C4-2B (cell line): Measurements from ENCODE around the gene ING5.

Experiments
- H3K27ac ChIP-seq: fragments of 450-650 bp; 2 replicates; pipeline ENCODE4 v1.5.1; 2017
- ZFX ChIP-seq: fragments of 450-650 bp; IDR thresholded peaks from 2 replicates; pipeline ENCODE4 v1.6.1; 2017
- TF ChIP-seq, protein P1 (sequence below): fragments of 450-650 bp; conservative IDR thresholded peaks from 2 replicates; pipeline ENCODE4 v1.5.1; 2017; ENCODE audit warnings: mild to moderate bottlenecking

Gene ING5

DNA sequence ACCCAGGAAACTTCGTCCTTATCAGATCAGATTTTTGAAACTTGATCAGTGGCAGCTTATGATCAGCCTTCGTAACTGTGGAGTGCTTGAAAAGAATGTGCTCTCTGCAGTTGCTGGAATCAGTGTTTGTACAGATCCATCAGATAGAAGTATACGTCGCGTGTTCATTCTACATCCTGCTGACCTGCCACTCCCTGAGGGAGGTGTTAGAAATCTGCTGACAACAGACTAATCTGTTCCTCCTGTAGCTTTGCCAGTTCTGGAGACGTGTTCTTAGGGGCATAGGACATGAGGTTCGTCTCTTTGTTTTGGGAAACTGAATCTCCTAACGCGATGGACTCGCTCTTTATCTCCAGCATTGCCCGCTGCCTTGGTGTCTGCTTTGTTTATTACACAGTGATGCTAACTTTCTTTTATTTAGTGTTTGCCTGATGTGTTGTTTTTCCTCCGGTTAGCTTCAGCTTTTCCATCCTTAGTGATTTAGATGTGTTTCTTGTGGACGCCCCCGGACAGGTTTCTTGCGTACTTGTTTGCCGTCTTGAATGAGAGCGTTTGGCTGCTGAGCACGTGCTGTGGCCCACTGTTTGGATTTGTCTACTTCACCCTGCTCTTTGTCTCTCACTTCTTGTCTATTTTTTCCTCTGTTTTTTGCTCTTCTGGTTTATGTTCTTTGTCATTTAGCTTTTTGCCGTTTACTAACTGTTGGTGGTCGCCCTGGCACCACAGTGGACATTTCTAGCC is 57.4 kb downstream of the ING5 start:
- peak overlapping the region; percentile 61 for H3K27ac ChIP-seq
- TF ChIP-seq, protein P1, sequence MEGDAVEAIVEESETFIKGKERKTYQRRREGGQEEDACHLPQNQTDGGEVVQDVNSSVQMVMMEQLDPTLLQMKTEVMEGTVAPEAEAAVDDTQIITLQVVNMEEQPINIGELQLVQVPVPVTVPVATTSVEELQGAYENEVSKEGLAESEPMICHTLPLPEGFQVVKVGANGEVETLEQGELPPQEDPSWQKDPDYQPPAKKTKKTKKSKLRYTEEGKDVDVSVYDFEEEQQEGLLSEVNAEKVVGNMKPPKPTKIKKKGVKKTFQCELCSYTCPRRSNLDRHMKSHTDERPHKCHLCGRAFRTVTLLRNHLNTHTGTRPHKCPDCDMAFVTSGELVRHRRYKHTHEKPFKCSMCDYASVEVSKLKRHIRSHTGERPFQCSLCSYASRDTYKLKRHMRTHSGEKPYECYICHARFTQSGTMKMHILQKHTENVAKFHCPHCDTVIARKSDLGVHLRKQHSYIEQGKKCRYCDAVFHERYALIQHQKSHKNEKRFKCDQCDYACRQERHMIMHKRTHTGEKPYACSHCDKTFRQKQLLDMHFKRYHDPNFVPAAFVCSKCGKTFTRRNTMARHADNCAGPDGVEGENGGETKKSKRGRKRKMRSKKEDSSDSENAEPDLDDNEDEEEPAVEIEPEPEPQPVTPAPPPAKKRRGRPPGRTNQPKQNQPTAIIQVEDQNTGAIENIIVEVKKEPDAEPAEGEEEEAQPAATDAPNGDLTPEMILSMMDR, result no peak
- no peak for TF ChIP-seq ZFX

DNA sequence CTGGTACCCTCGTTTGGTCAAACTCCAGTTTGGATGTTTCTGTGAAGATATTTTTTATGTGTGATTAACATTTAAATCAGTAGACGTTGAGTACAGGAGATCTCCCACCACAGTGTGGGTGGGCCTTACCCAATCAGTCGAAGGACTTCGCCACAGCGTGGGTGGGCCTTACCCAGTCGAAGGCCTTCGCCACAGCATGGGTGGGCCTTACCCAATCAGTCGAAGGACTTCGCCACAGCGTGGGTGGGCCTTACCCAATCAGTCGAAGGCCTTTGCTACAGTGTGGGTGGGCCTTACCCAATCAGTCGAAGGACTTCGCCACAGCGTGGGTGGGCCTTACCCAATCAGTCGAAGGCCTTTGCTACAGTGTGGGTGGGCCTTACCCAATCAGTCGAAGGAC is 58.1 kb downstream of the ING5 start:
- peak overlapping the region; percentile 61; the same call in 1 of the 2 replicates for H3K27ac ChIP-seq

DNA sequence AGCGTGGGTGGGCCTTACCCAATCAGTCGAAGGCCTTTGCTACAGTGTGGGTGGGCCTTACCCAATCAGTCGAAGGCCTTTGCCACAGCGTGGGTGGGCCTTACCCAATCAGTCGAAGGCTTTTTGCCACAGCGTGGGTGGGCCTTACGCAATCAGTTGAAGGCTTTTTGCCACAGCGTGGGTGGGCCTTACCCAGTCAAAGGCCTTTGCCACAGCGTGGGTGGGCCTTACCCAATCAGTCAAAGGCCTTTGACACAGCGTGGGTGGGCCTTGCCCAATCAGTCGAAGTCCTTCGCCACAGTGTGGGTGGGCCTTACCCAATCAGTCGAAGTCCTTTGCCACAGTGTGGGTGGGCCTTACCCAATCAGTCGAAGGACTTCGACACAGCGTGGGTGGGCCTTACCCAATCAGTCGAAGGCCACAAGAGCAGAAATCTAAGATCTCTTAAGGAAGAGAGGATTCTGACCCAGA is 58.5 kb downstream of the ING5 start:
- no peak overlapping the region for H3K27ac ChIP-seq
- no peak for TF ChIP-seq ZFX
- TF ChIP-seq, protein P1, result no peak

DNA sequence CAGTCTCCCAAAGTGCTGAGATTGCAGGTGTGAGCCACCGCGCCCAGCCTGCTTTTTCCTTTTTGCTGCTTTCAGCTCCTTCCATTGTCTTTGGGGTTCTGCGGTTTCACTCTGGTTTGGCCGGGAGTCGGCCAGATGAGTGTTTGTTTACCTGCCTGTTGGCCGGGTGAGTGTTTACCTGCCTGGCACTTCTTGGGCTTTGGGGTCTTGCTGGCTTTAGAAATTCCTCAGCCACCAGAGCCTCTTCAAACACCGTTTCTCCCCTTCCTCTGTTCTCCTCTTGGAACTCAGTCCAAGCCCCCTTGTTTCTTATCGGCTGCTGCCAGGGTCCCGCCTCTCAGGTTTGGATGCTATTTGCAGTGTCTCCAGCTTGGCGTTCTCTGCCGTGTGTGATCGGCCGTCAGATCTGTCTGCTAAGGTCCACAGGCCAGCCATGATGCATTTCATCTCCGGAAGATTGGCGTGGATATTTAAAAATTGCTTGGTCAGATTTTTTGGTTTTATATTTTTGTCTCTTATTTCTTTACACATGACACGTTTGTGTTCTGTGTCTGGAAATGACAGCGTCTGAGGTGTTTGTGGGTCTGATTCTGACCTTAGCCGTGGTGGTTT is 60.6 kb downstream of the ING5 start:
- H3K27ac ChIP-seq, result peak overlapping the region; percentile 30
- TF ChIP-seq, protein P1, result no peak
- TF ChIP-seq ZFX, result no peak

DNA sequence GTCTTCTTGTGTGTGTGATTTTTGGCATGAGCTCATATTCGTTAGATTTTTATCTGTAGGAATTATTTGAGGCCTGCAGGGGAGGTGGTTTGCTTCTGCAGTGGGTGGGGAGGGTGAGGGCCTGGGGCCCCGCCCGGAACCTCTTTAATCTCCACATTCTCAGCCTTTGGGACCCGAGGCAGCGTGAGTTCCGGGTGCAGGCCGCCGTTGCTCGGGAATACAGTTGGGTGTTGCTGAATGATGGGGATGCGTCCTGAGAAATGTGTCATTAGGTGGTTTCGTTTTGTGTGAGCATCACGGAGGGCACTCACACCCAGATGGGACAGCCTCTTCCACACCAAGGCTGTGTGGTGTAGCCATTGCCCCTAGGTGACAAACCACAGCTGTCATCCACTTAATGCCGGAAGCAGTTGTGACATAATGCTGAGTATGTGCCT is 61.1 kb downstream of the ING5 start:
- peak overlapping the region; percentile 30; the same call in 1 of the 2 replicates for H3K27ac ChIP-seq

DNA sequence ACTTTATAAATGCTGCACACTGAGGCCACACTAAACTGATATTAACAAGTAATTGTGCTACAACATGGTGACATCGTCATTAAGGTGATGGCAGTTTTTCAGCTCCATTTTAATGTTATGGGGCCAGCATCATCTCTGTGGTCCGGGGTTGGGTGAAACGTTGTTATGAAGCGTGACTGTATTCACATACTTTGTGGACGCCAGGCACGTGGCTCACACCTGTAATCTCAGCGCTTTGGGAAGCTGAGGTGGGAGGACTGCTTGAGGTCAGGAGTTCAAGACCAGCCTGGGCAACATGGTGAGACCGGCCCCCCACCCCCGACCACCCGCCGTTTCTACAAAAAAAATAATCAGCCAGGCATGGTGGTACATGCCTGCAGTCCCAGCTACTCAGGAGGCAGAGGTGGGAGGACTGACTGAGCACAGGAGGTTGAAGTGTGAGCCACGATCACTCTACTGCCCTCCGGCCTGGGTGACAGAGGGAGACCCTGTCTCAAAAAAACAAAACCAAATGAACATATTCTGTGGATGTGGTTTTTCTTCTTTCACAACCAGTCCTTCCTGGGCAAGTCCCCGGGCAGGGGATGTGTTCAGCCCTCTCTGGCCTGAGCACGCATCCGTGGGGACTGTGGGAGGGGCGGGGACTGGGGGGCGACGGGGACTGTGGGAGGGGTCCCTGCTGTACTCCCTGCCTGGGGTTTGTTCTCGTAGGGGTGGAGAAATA is 61.9 kb downstream of the ING5 start:
- H3K27ac ChIP-seq, result no peak overlapping the region

More for the DNA sequence above, 61.1 kb downstream of the ING5 start:
- TF ChIP-seq ZFX, result no peak
- TF ChIP-seq, protein P1, result no peak

More for the DNA sequence above, 61.9 kb downstream of the ING5 start:
- TF ChIP-seq, protein P1, result no peak
- TF ChIP-seq ZFX, result no peak
